Heart left ventricle (tissue), 13 donors: Measurements from ENCODE around the gene CHRNA5.

Experiments used
- POLR2A ChIP-seq, 2 donors: fragments of 450-650 bp; IDR thresholded peaks; one replicate each; pipeline ENCODE4 v1.6.1; 2017; ENCODE audit warnings: antibody characterized with exemption in 2 of 2, mild to moderate bottlenecking in 2 of 2, moderate library complexity in 2 of 2
- TF ChIP-seq, protein P1 (sequence below), 12 donors: fragments of 200-600 bp; sonication (generic) in 4 of 12; IDR thresholded peaks; one replicate each; pipeline versions ENCODE4 v1.5.0 to v1.8.0; 2018 to 2022; ENCODE audit warnings: antibody characterized with exemption in 12 of 12, mild to moderate bottlenecking in 5 of 12
- donor health status: ischemic (EF 13 %, LVEDD 7.1; RV severe dilation, severe dysfunction).
- donor health status: DM: no; HTN: yes; CAD: no.
- donor health status: DM: no; HTN: no; CAD: no.
- donor health status: ischemic (EF 25% LVEDD 6.9; RV normal size, moderate dysfunction).
- donor health status: ischemic (EF 25% LVEDD 5.7; RV mildly dilated, moderate dysfunction).
- donor health status: ischemic (EF 35%, LVEDD 5.7; RV mildly dilated, moderate dysfunction).
- donor health status: nonischemic (EF 11% LVEDD 7.7; RV severe dilation, severe dysfunction).
- donor health status: DM: yes; HTN: yes; CAD: no.
- donor health status: PGD.
- donor health status: ischemic (EF 29% LVEDD 5.4; RV normal size, mild dysfunction).
- donor health status: nonischemic (EF 23%, LVEDD 6.1; RV moderate dilation, normal function).

DNA sequence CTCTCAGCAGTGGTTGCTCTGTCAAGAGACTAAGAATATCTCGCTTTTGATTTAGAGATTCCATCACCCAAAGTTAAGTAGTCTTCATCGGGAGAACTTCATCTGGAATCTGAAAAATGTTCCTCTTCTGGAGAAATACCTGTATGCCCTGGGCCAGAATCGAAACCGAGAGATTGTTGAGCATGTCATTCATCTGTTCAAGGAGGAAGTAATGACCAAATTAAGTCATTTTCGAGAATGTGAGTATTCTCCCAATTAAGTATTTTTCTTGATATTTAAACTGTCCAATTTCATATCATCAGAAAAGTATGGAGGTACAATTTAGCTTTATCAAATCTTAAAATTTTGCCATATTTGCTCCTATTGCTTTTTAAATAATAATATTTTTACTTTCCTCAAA lies 38.0 kb upstream of the CHRNA5 start:
- TF ChIP-seq, protein P1, sequence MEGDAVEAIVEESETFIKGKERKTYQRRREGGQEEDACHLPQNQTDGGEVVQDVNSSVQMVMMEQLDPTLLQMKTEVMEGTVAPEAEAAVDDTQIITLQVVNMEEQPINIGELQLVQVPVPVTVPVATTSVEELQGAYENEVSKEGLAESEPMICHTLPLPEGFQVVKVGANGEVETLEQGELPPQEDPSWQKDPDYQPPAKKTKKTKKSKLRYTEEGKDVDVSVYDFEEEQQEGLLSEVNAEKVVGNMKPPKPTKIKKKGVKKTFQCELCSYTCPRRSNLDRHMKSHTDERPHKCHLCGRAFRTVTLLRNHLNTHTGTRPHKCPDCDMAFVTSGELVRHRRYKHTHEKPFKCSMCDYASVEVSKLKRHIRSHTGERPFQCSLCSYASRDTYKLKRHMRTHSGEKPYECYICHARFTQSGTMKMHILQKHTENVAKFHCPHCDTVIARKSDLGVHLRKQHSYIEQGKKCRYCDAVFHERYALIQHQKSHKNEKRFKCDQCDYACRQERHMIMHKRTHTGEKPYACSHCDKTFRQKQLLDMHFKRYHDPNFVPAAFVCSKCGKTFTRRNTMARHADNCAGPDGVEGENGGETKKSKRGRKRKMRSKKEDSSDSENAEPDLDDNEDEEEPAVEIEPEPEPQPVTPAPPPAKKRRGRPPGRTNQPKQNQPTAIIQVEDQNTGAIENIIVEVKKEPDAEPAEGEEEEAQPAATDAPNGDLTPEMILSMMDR (IDR thresholded peaks at IDR 0.05) = no peak
- no peak for TF ChIP-seq POLR2A (IDR thresholded peaks at IDR 0.05)
